ENCODE results near the gene KLHL29. TPM values are rescaled to one million over a fixed set of nuclear protein-coding genes. Genes with fewer than 3 reads are reported as not detected.

The KLHL29 gene
- total RNA-seq, 1 experiment from 2014 or later = 16.7 TPM

GRCh38 chr2:23493846-23494245, 108.9 kb downstream of the KLHL29 start (continued):
- TF ChIP-seq CTCF (IDR thresholded peaks at IDR 0.05 in 2 of 3, conservative IDR thresholded peaks at IDR 0.05 in 1 of 3; ENCODE audit: borderline replicate concordance in 1 of 3, insufficient read depth in 1 of 3, low read depth in 2 of 3, low read length in 2 of 3) = no peak
- TF ChIP-seq CBX3 (IDR thresholded peaks at IDR 0.05; ENCODE audit: low read depth) = no peak
- no peak for TF ChIP-seq SRF (IDR thresholded peaks at IDR 0.05; ENCODE audit: low read depth)
- TF ChIP-seq POLR2A (IDR thresholded peaks at IDR 0.05; ENCODE audit: borderline replicate concordance, extremely low read depth, insufficient read depth, insufficient read length) = no peak
- TF ChIP-seq JUND (IDR thresholded peaks at IDR 0.05) = no peak
- TF ChIP-seq SIN3A (IDR thresholded peaks at IDR 0.05; ENCODE audit: low read depth) = no peak
- TF ChIP-seq EZH2phosphoT487 (IDR thresholded peaks at IDR 0.05; ENCODE audit: borderline replicate concordance) = no peak
- TF ChIP-seq YY1 (IDR thresholded peaks at IDR 0.05; ENCODE audit: extremely low read depth, insufficient replicate concordance, low read depth, low read length) = no peak
- TF ChIP-seq POLR2AphosphoS5 (IDR thresholded peaks at IDR 0.05; ENCODE audit: low read depth, low read length) = no peak
- TF ChIP-seq ZNF274 (IDR thresholded peaks at IDR 0.05; ENCODE audit: low read depth, low read length) = no peak
- TF ChIP-seq EZH2 (IDR thresholded peaks at IDR 0.05) = no peak

DNA sequence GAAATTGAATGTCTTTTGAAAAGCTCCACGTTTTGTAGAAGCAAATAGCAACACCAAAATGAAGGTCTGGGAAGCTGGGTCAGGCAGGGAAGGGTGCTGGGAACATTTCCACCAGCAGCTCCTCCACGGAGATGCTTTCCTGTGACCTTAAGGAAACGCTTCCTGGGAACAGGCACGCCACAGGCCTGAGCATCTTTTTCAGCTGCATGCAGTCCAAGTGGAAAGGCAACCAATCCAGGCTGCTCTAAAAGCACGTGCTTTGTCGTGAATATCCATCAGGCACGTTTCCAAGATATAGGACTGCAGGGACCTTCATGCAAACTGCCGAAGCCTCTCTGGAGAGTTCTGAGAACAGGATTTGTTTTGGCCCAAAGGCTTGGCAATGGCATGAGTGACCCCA, 109.3 kb downstream of the KLHL29 start:
- Histone ChIP-seq H3K9me2 (ENCODE audit: insufficient read depth) (no peaks in the 10 kb centered on the region), H3K27me3 (ENCODE audit: insufficient read depth, low read length) (no peaks in the 10 kb centered on the region), H3K4me1 (ENCODE audit: control insufficient read depth in 1 of 2, insufficient read depth in 2 of 2, low read length in 2 of 2) (peaks cover 4 to 9% of the 10 kb centered on the region in 2 experiments; a peak in 1 of 4 replicates), H3K4me3 (replicated peaks in 1 of 2; ENCODE audit: low read depth in 1 of 2, low read length in 2 of 2) (no peak overlapping the region), H4K20me1 (ENCODE audit: insufficient read depth) (no peaks in the 10 kb centered on the region), H3K9me3 (ENCODE audit: control insufficient read depth in 1 of 2, insufficient read depth in 1 of 2, low read depth in 1 of 2, low read length in 2 of 2) (no peaks in the 10 kb centered on the region), H3K27ac (ENCODE audit: low read depth, low read length) (no peak overlapping the region), H3K36me3 (ENCODE audit: control insufficient read depth in 1 of 2, insufficient read depth in 2 of 2, low read length in 2 of 2) (no peaks in the 10 kb centered on the region), H3K79me2 (ENCODE audit: insufficient read depth, low read length) (no peaks in the 10 kb centered on the region), H2AFZ (ENCODE audit: low read depth, low read length, poor library complexity, severe bottlenecking) (no peak overlapping the region), H3K9ac (ENCODE audit: low read length) (no peak overlapping the region), H3K4me2 (ENCODE audit: low read length) (no peak overlapping the region)
- ChIA-PET POLR2A (no interaction called here), RAD21 (ENCODE audit: low non-redundant PET in 1 of 2, low total read pairs in 2 of 2, uncharacterized antibody in 2 of 2, unreplicated experiment in 2 of 2) (no interaction called here), CTCF (no interaction called here)
- DNase-seq (ENCODE audit: low read depth, low spot score) (no peak), ATAC-seq (no peak)
- no TSS peak for BruUV-seq (replicated peaks)
- intact Hi-C loops (cut with micrococcal nuclease) = no loop called here
- TF ChIP-seq SP1 (IDR thresholded peaks at IDR 0.05; ENCODE audit: low read depth) (no peak), ELF1 (IDR thresholded peaks at IDR 0.05; ENCODE audit: borderline replicate concordance, low read depth) (no peak), SIN3A (IDR thresholded peaks at IDR 0.05; ENCODE audit: low read depth) (no peak), CEBPB (IDR thresholded peaks at IDR 0.05; ENCODE audit: low read depth) (no peak), EZH2phosphoT487 (IDR thresholded peaks at IDR 0.05; ENCODE audit: borderline replicate concordance) (no peak), ZFX (IDR thresholded peaks at IDR 0.05) (no peak), RAD21 (IDR thresholded peaks at IDR 0.05; ENCODE audit: low read depth) (no peak), CBX3 (IDR thresholded peaks at IDR 0.05; ENCODE audit: low read depth) (no peak), SRF (IDR thresholded peaks at IDR 0.05; ENCODE audit: low read depth) (no peak), TCF7L2 (IDR thresholded peaks at IDR 0.05; ENCODE audit: borderline replicate concordance, extremely low read depth, insufficient read depth, insufficient read length) (no peak), CTCF (IDR thresholded peaks at IDR 0.05 in 2 of 3, conservative IDR thresholded peaks at IDR 0.05 in 1 of 3; ENCODE audit: borderline replicate concordance in 1 of 3, insufficient read depth in 1 of 3, low read depth in 2 of 3, low read length in 2 of 3) (no peak), ZNF274 (IDR thresholded peaks at IDR 0.05; ENCODE audit: low read depth, low read length) (no peak), FOSL1 (IDR thresholded peaks at IDR 0.05; ENCODE audit: low read depth) (no peak)
- TF ChIP-seq, protein P1, sequence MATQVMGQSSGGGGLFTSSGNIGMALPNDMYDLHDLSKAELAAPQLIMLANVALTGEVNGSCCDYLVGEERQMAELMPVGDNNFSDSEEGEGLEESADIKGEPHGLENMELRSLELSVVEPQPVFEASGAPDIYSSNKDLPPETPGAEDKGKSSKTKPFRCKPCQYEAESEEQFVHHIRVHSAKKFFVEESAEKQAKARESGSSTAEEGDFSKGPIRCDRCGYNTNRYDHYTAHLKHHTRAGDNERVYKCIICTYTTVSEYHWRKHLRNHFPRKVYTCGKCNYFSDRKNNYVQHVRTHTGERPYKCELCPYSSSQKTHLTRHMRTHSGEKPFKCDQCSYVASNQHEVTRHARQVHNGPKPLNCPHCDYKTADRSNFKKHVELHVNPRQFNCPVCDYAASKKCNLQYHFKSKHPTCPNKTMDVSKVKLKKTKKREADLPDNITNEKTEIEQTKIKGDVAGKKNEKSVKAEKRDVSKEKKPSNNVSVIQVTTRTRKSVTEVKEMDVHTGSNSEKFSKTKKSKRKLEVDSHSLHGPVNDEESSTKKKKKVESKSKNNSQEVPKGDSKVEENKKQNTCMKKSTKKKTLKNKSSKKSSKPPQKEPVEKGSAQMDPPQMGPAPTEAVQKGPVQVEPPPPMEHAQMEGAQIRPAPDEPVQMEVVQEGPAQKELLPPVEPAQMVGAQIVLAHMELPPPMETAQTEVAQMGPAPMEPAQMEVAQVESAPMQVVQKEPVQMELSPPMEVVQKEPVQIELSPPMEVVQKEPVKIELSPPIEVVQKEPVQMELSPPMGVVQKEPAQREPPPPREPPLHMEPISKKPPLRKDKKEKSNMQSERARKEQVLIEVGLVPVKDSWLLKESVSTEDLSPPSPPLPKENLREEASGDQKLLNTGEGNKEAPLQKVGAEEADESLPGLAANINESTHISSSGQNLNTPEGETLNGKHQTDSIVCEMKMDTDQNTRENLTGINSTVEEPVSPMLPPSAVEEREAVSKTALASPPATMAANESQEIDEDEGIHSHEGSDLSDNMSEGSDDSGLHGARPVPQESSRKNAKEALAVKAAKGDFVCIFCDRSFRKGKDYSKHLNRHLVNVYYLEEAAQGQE (IDR thresholded peaks at IDR 0.05; ENCODE audit: low read depth) = no peak
